Inflammatory macrophage treated with lipopolysaccharide for 1 hour (primary cell): Measurements from ENCODE around the gene MFSD6.
A peak's percentile ranks its signal among the peaks of the same experiment; 100 is the strongest.

ENCODE experiments used
- DNase-seq, 2 donors: peaks; one replicate each; pipeline ENCODE4 v3.0.0-alpha.2; 2020 to 2022

MFSD6 gene

GRCh38 chr2:190441564-190441963 is 33.4 kb downstream of the MFSD6 start:
- no peak for DNase-seq

DNA sequence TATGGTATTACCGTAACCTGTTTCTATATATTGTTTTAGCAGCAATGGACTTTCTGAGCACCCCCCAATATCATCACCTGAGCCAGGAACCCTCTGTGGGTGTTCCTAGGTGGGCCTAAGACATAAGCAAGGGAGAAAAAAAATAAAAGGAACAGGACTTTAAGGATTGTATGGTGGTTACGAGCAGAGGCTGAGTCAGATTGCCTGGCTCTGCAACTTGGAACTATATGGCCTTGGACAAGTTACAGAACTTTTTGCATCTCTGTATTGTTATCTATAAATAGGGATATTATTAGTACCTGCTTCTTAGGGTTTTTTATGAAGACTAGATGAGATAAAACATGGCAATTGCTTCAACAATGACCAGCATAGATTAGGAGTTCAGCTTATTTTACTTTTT is 34.9 kb downstream of the MFSD6 start:
- no peak for DNase-seq

- no peak for DNase-seq
These were observed 35.8 kb downstream of the MFSD6 start for GRCh38 chr2:190443778-190444481.

DNA sequence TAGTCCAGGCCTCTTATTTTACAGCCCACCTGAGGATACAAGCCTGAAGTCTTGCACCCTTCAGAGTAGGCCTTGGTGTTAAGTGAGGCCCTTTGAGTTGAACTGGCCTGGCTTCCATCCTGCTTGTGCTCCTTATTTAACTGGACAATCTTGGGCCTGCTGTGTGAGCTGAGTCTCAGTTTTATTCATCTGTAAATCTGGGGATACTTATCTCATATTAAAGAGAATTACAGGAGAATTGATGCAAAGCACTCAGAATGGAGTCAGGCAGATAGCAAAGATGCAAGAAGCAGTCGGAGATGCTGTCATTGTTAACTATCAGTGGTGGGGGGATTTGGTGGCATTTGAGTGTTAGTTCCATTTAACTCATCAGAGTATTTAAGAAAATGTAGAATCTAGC is 36.8 kb downstream of the MFSD6 start:
- DNase-seq = no peak

DNA sequence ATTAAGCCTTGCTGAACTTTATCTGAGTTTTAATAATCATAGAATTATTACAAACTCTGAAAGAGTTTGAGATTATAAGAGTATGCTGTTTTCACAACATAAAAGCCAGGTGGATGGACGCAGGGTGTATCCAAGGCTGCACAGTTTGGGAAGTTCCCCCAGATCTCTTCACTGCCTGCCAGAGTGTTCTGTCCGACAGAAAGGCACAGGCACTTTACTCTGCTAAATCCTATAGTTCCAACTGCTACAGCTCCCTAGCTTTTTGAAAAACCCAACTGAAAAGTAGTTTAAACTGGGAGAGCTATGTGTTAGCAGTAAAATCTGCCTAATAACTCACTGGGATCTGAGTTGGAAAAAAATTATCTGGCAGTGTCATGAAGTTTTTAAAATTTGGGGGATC is 38.0 kb downstream of the MFSD6 start:
- DNase-seq = no peak

DNA sequence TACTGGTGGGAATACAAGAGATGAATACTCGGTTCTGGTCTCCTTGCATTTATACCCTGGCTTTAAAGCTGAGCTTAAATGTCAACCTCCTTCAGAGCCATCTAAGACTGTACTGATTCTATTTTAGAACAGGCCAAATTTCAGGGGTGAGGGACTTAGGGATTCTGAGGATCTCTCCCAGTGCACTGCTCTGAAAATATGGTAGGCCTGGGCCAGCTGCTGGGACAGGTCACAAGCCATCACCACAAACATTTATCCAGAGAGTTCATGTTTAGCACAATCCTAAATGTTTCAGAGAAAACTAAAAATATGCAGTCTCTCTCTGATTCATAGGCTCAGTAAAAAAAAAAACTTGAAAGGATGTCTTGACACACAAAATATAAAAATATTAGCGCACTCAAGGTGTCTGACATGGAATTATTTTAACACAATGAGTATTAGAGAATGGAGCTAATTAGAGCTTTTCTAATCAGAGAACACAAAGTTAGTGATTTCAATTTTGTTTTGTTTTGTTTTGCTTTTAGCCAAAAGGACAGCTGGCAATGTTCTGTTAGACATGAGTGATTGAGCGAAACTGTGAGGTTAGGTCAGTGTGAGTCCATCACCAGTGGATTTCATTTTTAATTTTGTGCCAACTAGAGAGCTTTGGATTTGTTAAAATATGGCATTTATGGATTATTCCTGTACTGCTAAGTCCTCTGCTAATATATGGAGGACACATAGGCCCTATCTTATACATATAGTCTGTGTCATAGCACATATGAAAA is 38.8 kb downstream of the MFSD6 start:
- no peak for DNase-seq

GRCh38 chr2:190447766-190448165 is 39.6 kb downstream of the MFSD6 start:
- no peak for DNase-seq

GRCh38 chr2:190449925-190450324 is 41.8 kb downstream of the MFSD6 start:
- DNase-seq = no peak

DNA sequence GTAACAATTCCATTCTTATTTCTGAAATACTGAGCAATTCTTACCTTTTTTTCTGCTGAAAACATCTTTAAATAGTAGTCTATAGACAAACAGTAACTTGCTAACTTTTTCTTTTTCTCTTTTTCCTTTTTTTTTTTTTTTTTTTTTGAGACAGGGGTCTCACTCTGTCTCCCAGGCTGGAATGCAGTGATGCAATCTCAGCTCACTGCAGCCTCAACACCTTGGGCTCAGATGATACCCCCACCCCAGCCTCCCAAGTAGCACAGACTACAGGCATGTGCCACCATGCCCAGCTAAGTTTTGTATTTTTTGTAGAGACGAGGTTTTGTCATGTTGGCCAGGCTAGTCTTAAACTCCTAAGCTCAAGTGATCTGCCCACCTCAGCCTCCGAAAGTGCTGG is 42.2 kb downstream of the MFSD6 start:
- no peak for DNase-seq

DNA sequence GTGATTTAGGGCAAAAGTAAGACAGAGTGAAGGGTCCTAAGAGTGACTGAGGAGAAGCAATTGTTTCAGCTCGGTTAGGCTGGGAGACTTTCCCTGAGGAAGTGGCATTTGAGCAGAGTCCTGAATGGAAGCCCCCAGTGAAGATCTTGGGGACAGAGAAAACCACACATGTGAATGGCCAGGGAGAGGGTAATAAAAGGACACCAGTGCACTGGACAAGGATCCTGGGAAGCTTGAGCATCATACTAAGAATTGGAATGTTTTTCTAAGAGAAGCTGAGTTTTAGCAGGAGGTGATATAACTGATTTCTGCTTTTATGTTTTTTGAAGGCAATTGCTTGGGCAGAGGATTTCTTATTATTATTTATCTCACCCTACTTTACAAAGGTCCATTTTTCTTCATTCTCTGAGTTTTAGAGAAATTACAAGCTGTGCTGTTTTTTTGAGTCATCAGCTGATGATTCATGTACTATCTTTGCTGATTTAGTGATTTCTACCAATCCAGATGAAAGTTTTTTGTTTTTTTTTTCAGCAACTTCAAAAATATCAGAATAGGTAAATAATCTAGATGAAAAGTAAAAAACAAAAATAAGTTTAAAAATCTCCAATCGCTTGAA is 43.5 kb downstream of the MFSD6 start:
- peak in 1 of 2 donors; percentile 10 for DNase-seq

DNA sequence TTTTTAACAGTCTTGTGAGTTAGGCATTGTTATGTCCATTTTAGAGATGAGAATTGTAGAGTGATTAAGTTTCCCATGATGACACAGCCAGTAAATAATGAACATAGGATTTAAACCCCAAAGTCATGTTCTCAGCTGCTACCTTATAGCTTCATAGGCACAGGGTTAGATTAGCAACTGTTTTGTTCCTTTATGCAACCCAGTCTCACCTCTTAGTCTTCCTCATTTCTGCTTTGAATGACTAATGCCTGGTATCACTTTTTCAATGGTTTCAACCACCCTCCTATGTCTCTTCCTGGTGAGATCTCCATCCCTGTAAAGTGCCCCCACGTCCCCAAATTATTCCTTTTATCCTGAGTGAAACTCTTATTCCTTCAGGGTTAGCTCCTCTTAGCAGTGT is 44.3 kb downstream of the MFSD6 start:
- DNase-seq = peak in 1 of 2 donors; percentile 7

- no peak for DNase-seq
These were observed 46.6 kb downstream of the MFSD6 start for GRCh38 chr2:190454795-190455194.

DNA sequence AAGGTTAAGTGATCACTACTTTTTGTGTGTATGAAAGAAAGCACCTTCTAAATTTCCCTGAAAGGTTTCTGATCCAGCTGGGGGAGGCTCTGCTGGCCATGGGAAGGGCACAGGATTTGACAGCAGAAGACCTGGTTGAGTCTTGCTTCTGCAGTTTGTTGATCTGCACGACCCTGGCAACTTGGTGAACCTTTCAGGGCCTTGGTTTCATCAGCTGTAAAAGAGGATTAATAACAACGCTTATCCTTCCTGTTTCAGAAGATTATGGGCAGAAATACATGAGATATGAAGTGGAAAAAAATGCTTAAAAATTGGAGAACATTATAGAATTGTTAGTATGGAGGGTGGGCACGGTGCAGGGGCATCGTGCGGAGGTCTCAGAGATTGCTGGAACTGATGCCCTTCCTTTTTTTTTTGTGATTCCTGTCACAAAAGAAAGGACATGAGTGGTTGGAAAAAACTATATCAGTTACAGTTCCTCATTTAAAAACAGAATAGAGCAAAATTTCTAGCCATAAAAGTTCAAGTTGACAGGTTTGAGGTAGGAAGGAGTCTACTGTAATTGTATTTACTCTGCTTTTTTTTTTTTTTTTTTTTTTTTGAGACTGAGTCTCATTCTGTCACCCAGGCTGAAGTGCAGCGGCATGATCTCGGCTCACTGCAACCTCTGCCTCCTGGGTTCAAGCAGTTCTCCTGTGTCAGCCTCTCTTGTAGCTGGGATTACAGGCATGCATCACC is 47.4 kb downstream of the MFSD6 start:
- DNase-seq = no peak

GRCh38 chr2:190456833-190457232 is 48.7 kb downstream of the MFSD6 start:
- no peak for DNase-seq

- DNase-seq = no peak
These were observed 49.1 kb downstream of the MFSD6 start for GRCh38 chr2:190457256-190457655.

- no peak for DNase-seq
These were observed 50.4 kb downstream of the MFSD6 start for GRCh38 chr2:190458352-190459107.

DNA sequence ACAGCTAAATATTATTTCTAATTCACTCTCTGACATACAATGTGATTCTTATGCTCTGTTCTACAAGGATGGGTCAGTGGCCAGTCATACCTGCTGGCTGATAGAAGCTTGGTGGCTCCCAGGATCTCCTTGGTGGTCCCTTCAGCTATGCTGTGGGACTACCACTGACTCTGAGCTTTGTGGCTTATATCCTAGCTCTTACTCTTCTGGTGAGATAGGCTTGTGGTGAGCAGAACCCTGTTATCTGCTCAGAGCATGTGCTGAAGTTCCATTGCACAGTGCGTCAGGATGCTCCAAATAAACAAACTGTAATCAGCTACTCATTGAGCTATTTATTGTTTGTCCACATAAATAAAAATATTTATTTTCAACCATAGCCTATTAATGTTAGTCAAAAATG is 51.7 kb downstream of the MFSD6 start:
- DNase-seq = no peak

DNA sequence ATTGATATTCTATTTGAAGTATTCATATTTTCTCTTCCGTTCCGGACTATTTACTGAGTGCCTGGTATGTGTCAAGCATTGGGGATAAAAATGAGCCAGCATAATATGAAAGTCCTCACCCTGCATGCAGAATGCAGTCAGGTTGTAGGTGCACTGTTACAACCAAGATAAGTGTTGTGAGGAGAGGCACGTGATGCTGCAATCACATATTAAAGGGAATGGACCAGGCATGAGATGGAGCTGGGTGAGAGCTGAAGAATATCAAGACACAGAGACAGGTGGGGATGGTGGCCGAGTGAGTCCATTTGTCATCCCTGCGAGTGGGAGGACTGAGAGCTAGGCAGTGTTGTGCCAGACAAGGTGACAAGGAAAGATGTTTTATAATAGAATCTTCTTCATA is 52.3 kb downstream of the MFSD6 start:
- no peak for DNase-seq

- peak; percentile 40 to 57 for DNase-seq
These were observed 54.0 kb downstream of the MFSD6 start for GRCh38 chr2:190462181-190462580.

GRCh38 chr2:190462611-190463010 is 54.5 kb downstream of the MFSD6 start:
- no peak for DNase-seq

DNA sequence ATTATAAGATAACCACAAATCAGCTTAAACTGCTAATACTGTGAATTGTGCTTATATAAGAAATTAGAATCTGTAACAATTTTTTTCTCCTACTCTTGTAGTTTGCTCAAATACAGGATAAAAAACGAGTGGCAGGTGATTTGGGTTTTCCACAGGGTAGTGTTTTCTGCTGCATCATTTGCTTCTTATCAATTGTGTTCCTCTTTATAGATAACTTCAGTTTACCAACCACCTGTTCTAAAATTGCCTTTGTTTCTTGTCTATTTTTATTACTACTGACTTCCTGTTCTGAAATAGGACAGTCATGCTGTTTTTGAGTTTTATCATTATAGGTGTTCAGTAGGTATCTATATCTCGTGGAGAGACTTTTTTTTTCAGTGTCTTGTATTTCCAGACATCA is 56.9 kb downstream of the MFSD6 start:
- DNase-seq = no peak

DNA sequence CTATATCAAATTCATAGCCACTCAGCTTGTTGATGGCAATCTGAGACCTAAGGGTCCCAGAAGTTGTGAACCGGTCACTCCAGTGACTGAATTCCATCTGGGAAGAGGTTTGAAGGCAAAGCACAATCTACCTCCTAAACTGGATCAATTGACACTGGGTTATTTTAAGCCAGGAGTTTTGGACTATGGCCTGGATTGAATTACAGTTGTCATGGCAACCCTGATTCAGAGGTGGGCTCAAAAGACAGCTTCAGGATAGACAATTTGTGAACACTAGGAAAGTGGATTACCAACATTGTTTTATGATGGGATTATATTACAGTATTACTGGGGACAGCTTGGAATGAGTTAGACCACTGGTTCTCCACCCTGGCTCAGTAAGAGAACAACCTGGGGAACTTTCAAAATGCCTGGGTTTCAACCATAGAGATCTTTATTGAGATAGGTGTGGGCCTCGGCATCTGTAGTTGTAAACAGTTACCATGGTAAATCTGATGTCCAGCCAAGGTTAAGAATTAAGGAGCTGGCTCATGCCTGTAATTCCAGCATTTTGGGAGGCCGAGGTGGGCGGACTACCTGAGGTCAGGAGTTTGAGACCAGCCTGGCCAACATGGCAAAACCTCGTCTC is 58.8 kb downstream of the MFSD6 start:
- DNase-seq = no peak
